GM12801 (cell line): ENCODE results near the gene PTBP3.

Experiments
- TF ChIP-seq, protein P1 (sequence below): IDR thresholded peaks from one replicate; pipeline ENCODE4 v1.5.1; 2011; ENCODE audit warnings: control low read depth; ENCODE audit not compliant: insufficient read length; ENCODE audit errors: extremely low read depth

The PTBP3 gene

GRCh38 chr9:112168197-112168596 is 165.2 kb downstream of the PTBP3 start:
- TF ChIP-seq, protein P1, sequence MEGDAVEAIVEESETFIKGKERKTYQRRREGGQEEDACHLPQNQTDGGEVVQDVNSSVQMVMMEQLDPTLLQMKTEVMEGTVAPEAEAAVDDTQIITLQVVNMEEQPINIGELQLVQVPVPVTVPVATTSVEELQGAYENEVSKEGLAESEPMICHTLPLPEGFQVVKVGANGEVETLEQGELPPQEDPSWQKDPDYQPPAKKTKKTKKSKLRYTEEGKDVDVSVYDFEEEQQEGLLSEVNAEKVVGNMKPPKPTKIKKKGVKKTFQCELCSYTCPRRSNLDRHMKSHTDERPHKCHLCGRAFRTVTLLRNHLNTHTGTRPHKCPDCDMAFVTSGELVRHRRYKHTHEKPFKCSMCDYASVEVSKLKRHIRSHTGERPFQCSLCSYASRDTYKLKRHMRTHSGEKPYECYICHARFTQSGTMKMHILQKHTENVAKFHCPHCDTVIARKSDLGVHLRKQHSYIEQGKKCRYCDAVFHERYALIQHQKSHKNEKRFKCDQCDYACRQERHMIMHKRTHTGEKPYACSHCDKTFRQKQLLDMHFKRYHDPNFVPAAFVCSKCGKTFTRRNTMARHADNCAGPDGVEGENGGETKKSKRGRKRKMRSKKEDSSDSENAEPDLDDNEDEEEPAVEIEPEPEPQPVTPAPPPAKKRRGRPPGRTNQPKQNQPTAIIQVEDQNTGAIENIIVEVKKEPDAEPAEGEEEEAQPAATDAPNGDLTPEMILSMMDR, result no peak
